H9 (cell line): ENCODE data around the gene MNX1. TPM values are rescaled to one million over a fixed set of nuclear protein-coding genes. Genes with fewer than 3 reads are reported as not detected.

Experiments
- DNase-seq: peaks from one replicate; pipeline ENCODE4 v3.0.0-alpha.2; 2017
- H2AFZ ChIP-seq: one replicate; pipeline ENCODE4 v1.6.1; 2013; ENCODE audit warnings: mild to moderate bottlenecking, low read length, control low read depth, moderate library complexity
- H2AK5ac ChIP-seq: 2 replicates; pipeline ENCODE4 v1.6.1; 2013; ENCODE audit warnings: low read length, control low read depth, mixed read lengths; ENCODE audit not compliant: insufficient read length
- H2BK120ac ChIP-seq: one replicate; pipeline ENCODE4 v1.6.1; 2013; ENCODE audit warnings: low read depth, mild to moderate bottlenecking, low read length, control low read depth, inconsistent platforms; ENCODE audit not compliant: poor library complexity, severe bottlenecking
- H2BK12ac ChIP-seq: 2 replicates; pipeline ENCODE4 v1.6.1; 2013; ENCODE audit warnings: low read length, control low read depth, mixed read lengths, low read depth; ENCODE audit not compliant: insufficient read length
- H2BK15ac ChIP-seq: 2 replicates; pipeline ENCODE4 v1.6.1; 2013; ENCODE audit warnings: low read depth, low read length, control low read depth
- H2BK20ac ChIP-seq: one replicate; pipeline ENCODE4 v1.6.1; 2013; ENCODE audit warnings: low read depth, mild to moderate bottlenecking, low read length, control low read depth, inconsistent platforms; ENCODE audit not compliant: poor library complexity, severe bottlenecking
- H2BK5ac ChIP-seq: 2 replicates; pipeline ENCODE4 v1.6.1; 2013; ENCODE audit warnings: low read length, control low read depth, mixed read lengths; ENCODE audit not compliant: insufficient read length
- H3K14ac ChIP-seq: 2 replicates; pipeline ENCODE4 v1.6.1; 2013; ENCODE audit warnings: low read length, control low read depth; ENCODE audit not compliant: insufficient read depth
- H3K18ac ChIP-seq: 2 replicates; pipeline ENCODE4 v1.6.1; 2013; ENCODE audit warnings: low read depth, mild to moderate bottlenecking, mixed read lengths, low read length, control low read depth; ENCODE audit not compliant: insufficient read length
- H3K23ac ChIP-seq: 2 replicates; pipeline ENCODE4 v1.6.1; 2013; ENCODE audit warnings: low read length, control low read depth, mixed read lengths, low read depth; ENCODE audit not compliant: insufficient read length
- H3K23me2 ChIP-seq: 2 replicates; pipeline ENCODE4 v1.6.1; 2013; ENCODE audit warnings: low read depth, mild to moderate bottlenecking, mixed read lengths, low read length, control low read depth; ENCODE audit not compliant: insufficient read length, poor library complexity, severe bottlenecking
- H3K27ac ChIP-seq: 2 replicates; pipeline ENCODE4 v1.5.1; 2013; ENCODE audit warnings: low read length, control low read depth, mixed read lengths, low read depth; ENCODE audit not compliant: insufficient read length
- H3K27me3 ChIP-seq: 2 replicates; pipeline ENCODE4 v1.6.1; 2013; ENCODE audit warnings: low read length, control low read depth, inconsistent platforms; ENCODE audit not compliant: insufficient read depth
- H3K4ac ChIP-seq: 2 replicates; pipeline ENCODE4 v1.6.1; 2013; ENCODE audit warnings: low read depth, mild to moderate bottlenecking, control low read depth, inconsistent platforms, low read length, moderate library complexity
- H3K4me1 ChIP-seq: 2 replicates; pipeline ENCODE4 v1.6.1; 2013; ENCODE audit warnings: low read length, control low read depth, inconsistent platforms; ENCODE audit not compliant: insufficient read depth
- H3K4me2 ChIP-seq: 2 replicates; pipeline ENCODE4 v1.6.1; 2013; ENCODE audit warnings: low read length, control low read depth, mixed read lengths; ENCODE audit not compliant: insufficient read length, insufficient read depth
- H3K56ac ChIP-seq: 2 replicates; pipeline ENCODE4 v1.6.1; 2013; ENCODE audit warnings: low read depth, mild to moderate bottlenecking, mixed read lengths, low read length, control low read depth; ENCODE audit not compliant: insufficient read length
- H3K79me1 ChIP-seq: 2 replicates; pipeline ENCODE4 v1.6.1; 2013; ENCODE audit warnings: low read depth, mild to moderate bottlenecking, moderate library complexity, low read length, control low read depth, inconsistent platforms; ENCODE audit not compliant: insufficient read depth, poor library complexity, severe bottlenecking
- H3K79me2 ChIP-seq: 2 replicates; pipeline ENCODE4 v1.6.1; 2013; ENCODE audit warnings: low read length, control low read depth, inconsistent platforms; ENCODE audit not compliant: insufficient read depth
- H3K9ac ChIP-seq: 2 replicates; pipeline ENCODE4 v1.6.1; 2013; ENCODE audit warnings: low read length, control low read depth, mixed read lengths; ENCODE audit not compliant: insufficient read length; ENCODE audit errors: extremely low read depth
- H3K9me3 ChIP-seq: one replicate; pipeline ENCODE4 v1.6.1; 2013; ENCODE audit warnings: low read depth, low read length, inconsistent platforms; ENCODE audit not compliant: control insufficient read depth
- H3T11ph ChIP-seq: one replicate; pipeline ENCODE4 v1.6.1; 2013; ENCODE audit warnings: mild to moderate bottlenecking, low read length, control low read depth, inconsistent platforms
- H4K20me1 ChIP-seq: one replicate; pipeline ENCODE4 v1.6.1; 2013; ENCODE audit not compliant: control insufficient read depth, insufficient read length, insufficient read depth
- H4K5ac ChIP-seq: 2 replicates; pipeline ENCODE4 v1.6.1; 2013; ENCODE audit warnings: low read depth, mild to moderate bottlenecking, mixed read lengths, low read length, control low read depth; ENCODE audit not compliant: insufficient read length
- H4K8ac ChIP-seq: replicated peaks from 2 replicates; pipeline ENCODE4 v1.6.1; 2013; ENCODE audit warnings: low read length, control low read depth, mixed read lengths, low read depth; ENCODE audit not compliant: insufficient read length
- H4K91ac ChIP-seq: 2 replicates; pipeline ENCODE4 v1.6.1; 2013; ENCODE audit warnings: low read depth, mild to moderate bottlenecking, moderate library complexity, mixed read lengths, low read length, control low read depth; ENCODE audit not compliant: insufficient read length
- H3K27ac Mint-ChIP-seq, 3 experiments: 2 replicates in 2 of 3; 3 replicates in 1 of 3; pipeline ENCODE4 v1.8.0; 2020 to 2021; ENCODE audit warnings: mixed read lengths in 3 of 3, mild to moderate bottlenecking in 1 of 3, moderate library complexity in 1 of 3
- H3K27me3 Mint-ChIP-seq: 2 replicates; pipeline ENCODE4 v1.8.0; 2021; ENCODE audit warnings: low read depth, mild to moderate bottlenecking, moderate library complexity, mixed read lengths
- H3K36me3 Mint-ChIP-seq, 3 experiments: 2 replicates in 2 of 3; 3 replicates in 1 of 3; pipeline ENCODE4 v1.8.0; 2020 to 2021; ENCODE audit warnings: low read depth in 3 of 3, mixed read lengths in 3 of 3; ENCODE audit not compliant: insufficient read depth in 1 of 3
- H3K4me1 Mint-ChIP-seq, 2 experiments: 2 replicates each; pipeline ENCODE4 v1.8.0; 2020; ENCODE audit warnings: mixed read lengths in 2 of 2
- H3K4me3 Mint-ChIP-seq, 2 experiments: 2 replicates in 1 of 2; 3 replicates in 1 of 2; pipeline ENCODE4 v1.8.0; 2020 to 2021; ENCODE audit warnings: mild to moderate bottlenecking in 2 of 2, mixed read lengths in 2 of 2, moderate library complexity in 1 of 2
- H3K9me3 Mint-ChIP-seq, 2 experiments: 2 replicates in 1 of 2; 3 replicates in 1 of 2; pipeline ENCODE4 v1.8.0; 2020; ENCODE audit warnings: mild to moderate bottlenecking in 2 of 2, mixed read lengths in 2 of 2, moderate library complexity in 1 of 2
- CTCF ChIP-seq: fragments of 200-600 bp; sonication (generic); conservative IDR thresholded peaks from 3 replicates; pipeline ENCODE4 v1.8.0; 2021; ENCODE audit warnings: antibody characterized with exemption, mild to moderate bottlenecking
- WGBS: extraction: QIAGEN DNeasy Blood & Tissue Kit; methylation state at CpG from one replicate; pipeline ENCODE4 v1.1.7; 2013; ENCODE audit warnings: missing lambda C conversion rate, low lambda C conversion rate, mixed read lengths; ENCODE audit not compliant: insufficient read length; ENCODE audit errors: extremely low coverage; 5-methylcytosine and 5-hydroxymethylcytosine counted together
- total RNA-seq: library from RNA; stranded (reverse); gene quantifications from 2 replicates; pipeline ENCODE4 v1.2.1, GENCODE V29; 2021

The MNX1 gene
- total RNA-seq, 1 experiment from 2014 or later = not detected

- H3K56ac ChIP-seq = no peak overlapping the region
- WGBS = no CpG with 5 or more reads among the region's 1 CpG
- H3K27ac ChIP-seq = no peak overlapping the region
- H3K23me2 ChIP-seq = no peaks in the 10 kb centered on the region
- TF ChIP-seq CTCF = no peak
- H3K14ac ChIP-seq = no peak overlapping the region
- no peak overlapping the region for H3T11ph ChIP-seq
- no peak overlapping the region for H4K8ac ChIP-seq
- DNase-seq = no peak
- H3K27me3 Mint-ChIP-seq = peaks cover 77% of the 10 kb centered on the region
- no peak overlapping the region for H2AK5ac ChIP-seq
- H2AFZ ChIP-seq = no peak overlapping the region
- H3K23ac ChIP-seq = no peak overlapping the region
- peaks cover 0 to 4% of the 10 kb centered on the region in 2 experiments; a peak in 2 of 4 replicates for H3K4me1 Mint-ChIP-seq
- H3K79me1 ChIP-seq = no peaks in the 10 kb centered on the region
- H4K91ac ChIP-seq = no peak overlapping the region
- H3K18ac ChIP-seq = no peak overlapping the region
- no peak overlapping the region for H3K4ac ChIP-seq
- H3K4me2 ChIP-seq = no peak overlapping the region
- H3K9me3 ChIP-seq = no peaks in the 10 kb centered on the region
- no peak overlapping the region for H2BK20ac ChIP-seq
- H2BK15ac ChIP-seq = no peak overlapping the region
- H2BK12ac ChIP-seq = no peak overlapping the region
- H3K27me3 ChIP-seq = no peaks in the 10 kb centered on the region
- no peak overlapping the region for H3K27ac Mint-ChIP-seq
- H3K4me1 ChIP-seq = no peaks in the 10 kb centered on the region
- H2BK120ac ChIP-seq = no peak overlapping the region
- no peaks in the 10 kb centered on the region for H3K79me2 ChIP-seq
- no peak overlapping the region for H3K4me3 Mint-ChIP-seq
- peaks cover 5 to 11% of the 10 kb centered on the region in 2 experiments; a peak in 2 of 5 replicates for H3K9me3 Mint-ChIP-seq
- H2BK5ac ChIP-seq = no peak overlapping the region
- H3K9ac ChIP-seq = no peak overlapping the region
- no peak overlapping the region for H4K5ac ChIP-seq
- no peaks in the 10 kb centered on the region; a peak in 1 of 7 replicates for H3K36me3 Mint-ChIP-seq
- H4K20me1 ChIP-seq = no peaks in the 10 kb centered on the region
These were observed 25.5 kb upstream of the MNX1 start for GRCh38 chr7:157035979-157036378.
